Trophoblast cell (in vitro differentiated cells and primary cell): Measurements from ENCODE around the gene CCDC71.

Experiments
- DNase-seq, 2 donors: peaks; one replicate each; pipeline ENCODE4 v3.0.0-alpha.2; 2016
- H2AFZ ChIP-seq: 2 replicates; pipeline ENCODE4 v1.6.1; 2013; ENCODE audit warnings: low read length, moderate library complexity, mild to moderate bottlenecking; ENCODE audit not compliant: insufficient read depth, poor library complexity
- H2AK5ac ChIP-seq: 2 replicates; pipeline ENCODE4 v1.6.1; 2013; ENCODE audit warnings: mild to moderate bottlenecking, low read length
- H2BK120ac ChIP-seq: 2 replicates; pipeline ENCODE4 v1.6.1; 2013; ENCODE audit warnings: low read length, mild to moderate bottlenecking, moderate library complexity; ENCODE audit not compliant: insufficient read depth, poor library complexity
- H2BK12ac ChIP-seq: 2 replicates; pipeline ENCODE4 v1.6.1; 2013; ENCODE audit warnings: mild to moderate bottlenecking, low read length, moderate library complexity
- H2BK5ac ChIP-seq: 2 replicates; pipeline ENCODE4 v1.6.1; 2013; ENCODE audit warnings: low read length, low read depth, moderate library complexity, mild to moderate bottlenecking; ENCODE audit not compliant: poor library complexity
- H3K14ac ChIP-seq: 2 replicates; pipeline ENCODE4 v1.6.1; 2013; ENCODE audit warnings: mild to moderate bottlenecking, low read length
- H3K18ac ChIP-seq: 2 replicates; pipeline ENCODE4 v1.6.1; 2013; ENCODE audit warnings: mild to moderate bottlenecking, low read length
- H3K23ac ChIP-seq: 2 replicates; pipeline ENCODE4 v1.6.1; 2013; ENCODE audit warnings: low read length
- H3K27ac ChIP-seq: 2 replicates; pipeline ENCODE4 v1.5.1; 2013; ENCODE audit warnings: low read depth, mild to moderate bottlenecking, inconsistent platforms, low read length, moderate library complexity
- H3K27me3 ChIP-seq: 2 replicates; pipeline ENCODE4 v1.6.1; 2013; ENCODE audit warnings: inconsistent platforms, mild to moderate bottlenecking, low read length, moderate library complexity; ENCODE audit not compliant: insufficient read depth
- H3K36me3 ChIP-seq, 2 experiments: 1 replicate in 1 of 2; 2 replicates in 1 of 2; pipeline ENCODE4 v1.6.1; 2013; ENCODE audit warnings: low read length in 2 of 2, mild to moderate bottlenecking in 2 of 2, moderate library complexity in 1 of 2; ENCODE audit not compliant: insufficient read depth in 2 of 2, control insufficient read depth in 1 of 2
- H3K4ac ChIP-seq: 2 replicates; pipeline ENCODE4 v1.6.1; 2013; ENCODE audit warnings: low read depth, mild to moderate bottlenecking, low read length, moderate library complexity
- H3K4me1 ChIP-seq, 2 experiments: 1 replicate in 1 of 2; 2 replicates in 1 of 2; pipeline ENCODE4 v1.6.1; 2013; ENCODE audit warnings: low read length in 2 of 2, mild to moderate bottlenecking in 2 of 2, moderate library complexity in 1 of 2; ENCODE audit not compliant: insufficient read depth in 2 of 2, control insufficient read depth in 1 of 2
- H3K4me2 ChIP-seq: 2 replicates; pipeline ENCODE4 v1.6.1; 2013; ENCODE audit warnings: inconsistent platforms, mild to moderate bottlenecking, low read length, moderate library complexity
- H3K4me3 ChIP-seq: 2 replicates; pipeline ENCODE4 v1.5.1; 2013; ENCODE audit warnings: mild to moderate bottlenecking, low read depth, low read length, inconsistent platforms
- H3K79me1 ChIP-seq: one replicate; pipeline ENCODE4 v1.6.1; 2013; ENCODE audit warnings: low read length
- H3K79me2 ChIP-seq: 2 replicates; pipeline ENCODE4 v1.6.1; 2013; ENCODE audit warnings: low read length, mild to moderate bottlenecking; ENCODE audit not compliant: control insufficient read depth, insufficient read depth, poor library complexity
- H3K9ac ChIP-seq: 2 replicates; pipeline ENCODE4 v1.6.1; 2013; ENCODE audit warnings: mild to moderate bottlenecking, low read length
- H3K9me3 ChIP-seq: 2 replicates; pipeline ENCODE4 v1.6.1; 2013; ENCODE audit warnings: low read depth, mild to moderate bottlenecking, control low read depth, inconsistent platforms, low read length; ENCODE audit not compliant: insufficient read depth
- H4K12ac ChIP-seq: 2 replicates; pipeline ENCODE4 v1.6.1; 2013; ENCODE audit warnings: low read depth, mild to moderate bottlenecking, low read length, moderate library complexity
- H4K8ac ChIP-seq: 2 replicates; pipeline ENCODE4 v1.6.1; 2013; ENCODE audit warnings: low read depth, mild to moderate bottlenecking, low read length, moderate library complexity
- H4K91ac ChIP-seq: one replicate; pipeline ENCODE4 v1.6.1; 2013; ENCODE audit warnings: low read depth, mild to moderate bottlenecking, low read length, moderate library complexity
- WGBS: extraction: QIAGEN DNeasy Blood & Tissue Kit; methylation state at CpG from one replicate; pipeline ENCODE4 v1.1.7; 2013; ENCODE audit warnings: missing lambda C conversion rate; ENCODE audit not compliant: insufficient read length, insufficient coverage; ENCODE audit errors: extremely low coverage; 5-methylcytosine and 5-hydroxymethylcytosine counted together

CCDC71 gene

GRCh38 chr3:49148159-49148558 is 18.0 kb downstream of the CCDC71 start:
- Histone ChIP-seq H3K27me3 (no peaks in the 10 kb centered on the region), H2AK5ac (no peak overlapping the region), H3K9me3 (peaks cover 2% of the 10 kb centered on the region), H4K91ac (no peak overlapping the region), H2BK5ac (no peak overlapping the region), H3K4me2 (no peak overlapping the region), H2BK12ac (no peak overlapping the region), H3K23ac (no peak overlapping the region), H3K14ac (no peak overlapping the region), H3K9ac (no peak overlapping the region), H3K27ac (no peak overlapping the region), H3K79me2 (no peaks in the 10 kb centered on the region), H2BK120ac (no peak overlapping the region), H3K18ac (no peak overlapping the region), H2AFZ (no peak overlapping the region), H3K36me3 (no peaks in the 10 kb centered on the region), H3K4me3 (no peak overlapping the region), H4K12ac (no peak overlapping the region), H3K79me1 (no peaks in the 10 kb centered on the region), H3K4me1 (no peaks in the 10 kb centered on the region), H3K4ac (no peak overlapping the region), H4K8ac (no peak overlapping the region)
- no CpG with 5 or more reads among the region's 5 CpGs for WGBS
- DNase-seq: no peak

DNA sequence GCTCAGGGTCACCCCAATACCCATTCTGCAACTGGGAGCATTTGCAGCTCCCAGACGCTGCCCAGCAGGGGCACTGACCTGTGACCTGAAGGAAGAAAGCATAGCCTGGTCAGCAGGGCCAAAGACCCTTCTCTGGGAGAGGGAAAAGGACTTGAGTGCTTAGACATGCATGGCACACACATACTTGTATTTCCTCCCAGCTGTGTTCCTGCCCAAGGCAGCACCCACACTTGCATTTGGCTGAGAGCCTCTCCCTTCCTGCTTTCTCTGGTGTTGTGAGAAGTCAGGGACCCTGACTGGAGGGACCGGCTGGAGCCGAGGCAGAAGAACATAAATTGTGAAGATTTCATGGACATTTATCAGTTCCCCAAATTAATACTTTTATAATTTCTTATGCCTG is 26.1 kb downstream of the CCDC71 start:
- Histone ChIP-seq H3K23ac (no peak overlapping the region), H3K4me3 (no peak overlapping the region), H2BK120ac (no peak overlapping the region), H2BK5ac (no peak overlapping the region), H2AFZ (no peak overlapping the region), H3K18ac (no peak overlapping the region), H3K79me1 (no peaks in the 10 kb centered on the region), H3K4me1 (peaks cover 3 to 4% of the 10 kb centered on the region in 2 experiments), H3K4ac (no peak overlapping the region), H3K14ac (no peak overlapping the region), H4K91ac (no peak overlapping the region), H3K36me3 (peaks cover 0 to 2% of the 10 kb centered on the region in 2 experiments), H3K9ac (no peak overlapping the region), H3K9me3 (peaks cover 18% of the 10 kb centered on the region), H3K79me2 (no peaks in the 10 kb centered on the region), H4K12ac (no peak overlapping the region), H2BK12ac (no peak overlapping the region), H4K8ac (no peak overlapping the region), H3K4me2 (no peak overlapping the region), H2AK5ac (no peak overlapping the region), H3K27ac (no peak overlapping the region), H3K27me3 (no peaks in the 10 kb centered on the region)
- DNase-seq: no peak
- WGBS: no CpG with 5 or more reads among the region's 3 CpGs

- H3K79me2 ChIP-seq: peaks cover 11% of the 10 kb centered on the region
- H3K4me2 ChIP-seq: no peak overlapping the region
- DNase-seq: no peak
- WGBS: no CpG with 5 or more reads among the region's 4 CpGs
- H3K27me3 ChIP-seq: no peaks in the 10 kb centered on the region
- no peak overlapping the region for H3K23ac ChIP-seq
- peaks cover 9 to 10% of the 10 kb centered on the region in 2 experiments for H3K36me3 ChIP-seq
- no peak overlapping the region for H3K18ac ChIP-seq
- H3K4me3 ChIP-seq: no peak overlapping the region
- no peak overlapping the region for H2BK120ac ChIP-seq
- no peak overlapping the region for H2BK5ac ChIP-seq
- H3K4ac ChIP-seq: no peak overlapping the region
- peaks cover 15% of the 10 kb centered on the region for H3K79me1 ChIP-seq
- peaks cover 13 to 20% of the 10 kb centered on the region in 2 experiments for H3K4me1 ChIP-seq
- H4K8ac ChIP-seq: no peak overlapping the region
- H3K27ac ChIP-seq: no peak overlapping the region
- peak overlapping the region; percentile 29 for H4K91ac ChIP-seq
- no peak overlapping the region for H2BK12ac ChIP-seq
- no peak overlapping the region for H3K14ac ChIP-seq
- no peak overlapping the region for H4K12ac ChIP-seq
- H2AFZ ChIP-seq: no peak overlapping the region
- H2AK5ac ChIP-seq: peak overlapping the region; percentile 75
- H3K9ac ChIP-seq: no peak overlapping the region
- H3K9me3 ChIP-seq: peaks cover 6% of the 10 kb centered on the region
These were observed 30.6 kb downstream of the CCDC71 start for GRCh38 chr3:49135499-49135898.

- H2AK5ac ChIP-seq: peak overlapping the region; percentile 44
- H2BK12ac ChIP-seq: peak overlapping the region; percentile 15
- no peak overlapping the region for H4K12ac ChIP-seq
- H3K79me2 ChIP-seq: peaks cover 11% of the 10 kb centered on the region
- H4K91ac ChIP-seq: peak overlapping the region; percentile 32
- H2BK120ac ChIP-seq: peak overlapping the region; percentile 18
- H3K27me3 ChIP-seq: no peaks in the 10 kb centered on the region
- no peak overlapping the region for H3K4me2 ChIP-seq
- H3K27ac ChIP-seq: no peak overlapping the region
- H3K23ac ChIP-seq: no peak overlapping the region
- H3K36me3 ChIP-seq: peaks cover 13 to 18% of the 10 kb centered on the region in 2 experiments
- peaks cover 15% of the 10 kb centered on the region for H3K79me1 ChIP-seq
- H3K14ac ChIP-seq: no peak overlapping the region
- WGBS: no CpG with 5 or more reads among the region's 3 CpGs
- H2BK5ac ChIP-seq: no peak overlapping the region
- no peak overlapping the region for H2AFZ ChIP-seq
- no peak overlapping the region for H3K18ac ChIP-seq
- H3K4ac ChIP-seq: no peak overlapping the region
- H4K8ac ChIP-seq: no peak overlapping the region
- H3K4me3 ChIP-seq: no peak overlapping the region
- peaks cover 10 to 18% of the 10 kb centered on the region in 2 experiments for H3K4me1 ChIP-seq
- peaks cover 2% of the 10 kb centered on the region for H3K9me3 ChIP-seq
- H3K9ac ChIP-seq: no peak overlapping the region
- no peak for DNase-seq
These were observed 31.5 kb downstream of the CCDC71 start for GRCh38 chr3:49134471-49135265.
